Adipocyte (in vitro differentiated cells): ENCODE data around the gene MPRIP.

ENCODE experiments used
- DNase-seq: peaks from one replicate; pipeline ENCODE4 v3.0.0-alpha.2; 2015; ENCODE audit warnings: low read depth
- H3K27me3 ChIP-seq: replicated peaks from 2 replicates; pipeline ENCODE4 v1.7.0; 2013; ENCODE audit warnings: mild to moderate bottlenecking, low read length, moderate library complexity; ENCODE audit not compliant: control insufficient read depth, insufficient read depth
- H3K36me3 ChIP-seq: 2 replicates; pipeline ENCODE4 v1.7.0; 2013; ENCODE audit warnings: low read length, mild to moderate bottlenecking, moderate library complexity; ENCODE audit not compliant: control insufficient read depth, insufficient read depth, severe bottlenecking
- H3K4me1 ChIP-seq: 2 replicates; pipeline ENCODE4 v1.7.0; 2013; ENCODE audit warnings: mild to moderate bottlenecking, low read length, moderate library complexity; ENCODE audit not compliant: control insufficient read depth, insufficient read depth
- H3K4me3 ChIP-seq: 2 replicates; pipeline ENCODE4 v1.7.0; 2013; ENCODE audit warnings: mild to moderate bottlenecking, low read length, moderate library complexity
- H3K9ac ChIP-seq: 2 replicates; pipeline ENCODE4 v1.7.0; 2013; ENCODE audit warnings: mild to moderate bottlenecking, low read length, moderate library complexity
- H3K9me3 ChIP-seq: 2 replicates; pipeline ENCODE4 v1.7.0; 2013; ENCODE audit warnings: mild to moderate bottlenecking, low read length, moderate library complexity; ENCODE audit not compliant: control insufficient read depth

The MPRIP gene

DNA sequence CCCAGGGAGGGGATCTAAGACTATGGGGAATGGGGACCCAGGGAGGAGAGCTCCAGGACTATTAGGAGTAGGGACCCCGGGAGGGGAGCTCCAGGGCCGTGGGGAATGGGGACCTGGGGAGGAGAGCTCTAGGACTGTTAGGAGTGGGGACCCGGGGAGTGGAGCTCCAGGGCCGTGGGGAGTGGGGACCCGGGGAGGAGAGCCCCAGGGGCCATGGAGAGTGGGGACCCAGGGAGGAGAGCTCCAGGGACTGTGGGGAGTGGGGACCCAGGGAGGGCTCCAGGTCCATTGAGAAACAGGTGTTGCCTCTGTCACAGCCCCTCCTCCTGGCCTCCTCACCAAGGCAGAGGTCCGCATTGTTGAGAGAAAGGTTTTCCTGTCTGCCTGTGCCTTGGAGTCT, 16.0 kb downstream of the MPRIP start:
- no peak for DNase-seq
- Histone ChIP-seq H3K9ac (no peak overlapping the region), H3K27me3 (no peaks in the 10 kb centered on the region), H3K36me3 (peaks cover 19% of the 10 kb centered on the region), H3K4me3 (no peak overlapping the region), H3K4me1 (peaks cover 41% of the 10 kb centered on the region), H3K9me3 (no peaks in the 10 kb centered on the region)

DNA sequence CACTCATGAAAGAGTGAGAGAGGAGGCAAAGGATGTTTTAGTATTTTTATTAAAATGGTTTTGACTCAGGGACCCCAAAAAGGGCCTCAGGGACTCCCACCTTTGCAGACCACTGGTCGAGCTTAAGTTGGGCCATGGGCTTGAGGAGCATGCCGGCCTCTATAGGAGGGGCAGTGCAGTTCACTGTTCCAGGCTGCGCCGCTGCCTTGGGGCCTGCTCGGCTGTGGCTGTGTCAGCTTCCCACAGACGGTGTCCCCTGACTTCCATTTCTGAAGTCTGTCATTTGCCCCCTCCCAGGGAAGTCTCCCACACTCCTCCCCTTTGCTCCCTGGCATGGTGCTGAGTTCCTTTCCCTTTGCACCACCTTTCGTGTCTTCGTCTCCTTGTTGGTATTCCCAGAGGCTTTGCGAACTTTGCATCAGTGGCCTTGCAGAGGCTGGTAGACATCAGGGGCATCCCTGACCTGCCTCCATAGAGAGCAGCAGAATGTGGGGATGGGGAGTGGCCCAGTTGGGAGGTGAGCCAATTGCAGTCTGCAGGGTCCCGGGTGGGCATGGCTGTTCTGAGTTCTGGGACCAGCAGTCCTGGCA, 17.1 kb downstream of the MPRIP start:
- Histone ChIP-seq H3K9me3 (no peaks in the 10 kb centered on the region), H3K27me3 (no peaks in the 10 kb centered on the region), H3K36me3 (peaks cover 18% of the 10 kb centered on the region), H3K4me3 (no peak overlapping the region), H3K9ac (no peak overlapping the region), H3K4me1 (peaks cover 47% of the 10 kb centered on the region)
- no peak for DNase-seq

DNA sequence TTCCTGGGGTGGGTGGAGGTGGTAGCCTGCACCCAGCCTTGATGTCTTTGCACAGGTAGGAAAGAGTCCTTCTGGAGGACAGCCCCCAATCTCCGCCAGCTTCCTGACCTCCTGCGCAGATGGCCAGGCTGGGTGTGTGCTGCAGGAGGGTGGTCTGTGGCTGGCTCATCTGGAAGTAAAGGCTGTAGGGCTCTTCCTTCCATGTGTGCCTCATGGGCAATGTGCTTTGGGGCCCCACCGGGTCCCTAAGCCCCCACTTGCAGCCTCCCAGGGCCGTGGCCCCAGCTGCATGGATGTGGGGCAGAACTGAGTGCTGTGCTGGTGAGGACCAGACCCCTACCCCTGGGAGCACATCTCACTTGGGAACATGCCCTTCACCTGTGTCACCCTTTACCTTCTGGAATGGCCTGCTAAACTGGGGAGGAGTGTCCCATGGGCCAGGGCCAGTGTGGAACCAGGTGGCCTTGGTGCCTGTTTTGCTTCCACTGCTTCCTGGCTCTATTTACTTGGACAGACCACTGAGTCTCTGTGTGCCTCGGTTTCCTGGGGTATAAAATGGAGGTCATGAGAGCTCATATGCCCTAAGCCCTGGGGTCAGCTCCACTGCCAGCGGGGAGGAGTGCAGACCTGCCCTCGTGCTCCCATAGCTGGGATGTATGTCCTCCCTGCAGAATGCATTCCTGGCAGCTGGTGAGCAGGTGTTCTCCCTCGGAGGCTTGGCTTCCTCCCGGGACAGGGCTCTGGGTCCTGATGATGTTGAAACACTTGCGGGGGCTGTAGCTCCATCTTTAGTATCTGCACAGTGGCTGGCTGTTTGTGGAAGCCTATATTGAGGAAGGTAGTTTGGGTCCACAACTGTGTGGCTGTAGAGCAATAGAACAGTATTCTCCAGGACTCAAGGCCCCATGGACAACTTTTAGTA, 18.0 kb downstream of the MPRIP start:
- Histone ChIP-seq H3K9ac (no peak overlapping the region), H3K4me1 (peaks cover 45% of the 10 kb centered on the region), H3K27me3 (no peaks in the 10 kb centered on the region), H3K4me3 (no peak overlapping the region), H3K9me3 (no peaks in the 10 kb centered on the region), H3K36me3 (peaks cover 14% of the 10 kb centered on the region)
- DNase-seq = no peak

DNA sequence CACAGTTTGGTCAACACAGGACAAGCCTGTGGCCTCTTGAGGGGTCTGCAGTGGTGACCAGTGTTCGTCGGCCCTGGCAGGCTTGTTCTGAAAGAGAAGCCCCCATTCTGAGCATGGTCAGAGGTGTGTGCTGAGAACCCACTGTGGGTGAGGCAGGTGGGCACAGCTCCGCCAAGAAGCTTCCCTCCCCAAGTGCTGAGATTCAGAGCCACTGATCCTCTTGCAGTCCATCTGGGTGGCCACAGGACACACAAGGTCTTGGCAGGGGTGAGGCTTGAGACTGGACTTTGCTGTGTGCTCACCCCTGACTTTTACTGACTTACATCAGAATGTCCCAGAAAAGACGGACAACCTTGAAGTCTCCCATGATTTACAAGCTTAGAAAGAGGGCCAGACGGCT, 18.7 kb downstream of the MPRIP start:
- Histone ChIP-seq H3K27me3 (no peaks in the 10 kb centered on the region), H3K4me3 (no peak overlapping the region), H3K4me1 (peaks cover 41% of the 10 kb centered on the region), H3K9ac (no peak overlapping the region), H3K36me3 (peaks cover 14% of the 10 kb centered on the region), H3K9me3 (no peaks in the 10 kb centered on the region)
- no peak for DNase-seq

DNA sequence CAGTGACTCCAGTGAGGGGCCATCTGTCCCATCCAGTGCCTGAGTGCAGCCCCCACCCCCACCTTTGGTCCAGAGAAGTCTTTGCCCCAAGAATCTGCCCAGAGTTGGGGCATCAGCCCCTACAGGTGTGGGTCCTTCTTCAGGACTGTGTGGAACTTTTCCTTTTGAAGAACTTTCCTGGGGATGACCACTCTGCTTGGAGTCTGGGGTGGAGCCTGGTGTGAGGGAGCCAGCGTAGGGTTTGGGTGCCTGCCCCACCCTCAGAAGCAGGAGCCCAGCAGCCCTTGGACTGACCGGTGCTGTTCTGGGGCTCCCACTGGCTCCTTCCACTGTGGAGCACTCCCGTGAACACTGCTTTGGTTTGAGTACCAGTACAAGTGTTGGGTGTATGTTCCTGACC, 19.3 kb downstream of the MPRIP start:
- no peaks in the 10 kb centered on the region for H3K27me3 ChIP-seq
- H3K9ac ChIP-seq = no peak overlapping the region
- peaks cover 14% of the 10 kb centered on the region for H3K36me3 ChIP-seq
- no peaks in the 10 kb centered on the region for H3K9me3 ChIP-seq
- no peak overlapping the region for H3K4me3 ChIP-seq
- DNase-seq = no peak
- peaks cover 41% of the 10 kb centered on the region for H3K4me1 ChIP-seq

- DNase-seq = no peak
- Histone ChIP-seq H3K9ac (no peak overlapping the region), H3K36me3 (peaks cover 14% of the 10 kb centered on the region), H3K27me3 (no peaks in the 10 kb centered on the region), H3K9me3 (no peaks in the 10 kb centered on the region), H3K4me1 (peaks cover 39% of the 10 kb centered on the region), H3K4me3 (no peak overlapping the region)
Measured at GRCh38 chr17:17062356-17062755, 20.1 kb downstream of the MPRIP start.

DNA sequence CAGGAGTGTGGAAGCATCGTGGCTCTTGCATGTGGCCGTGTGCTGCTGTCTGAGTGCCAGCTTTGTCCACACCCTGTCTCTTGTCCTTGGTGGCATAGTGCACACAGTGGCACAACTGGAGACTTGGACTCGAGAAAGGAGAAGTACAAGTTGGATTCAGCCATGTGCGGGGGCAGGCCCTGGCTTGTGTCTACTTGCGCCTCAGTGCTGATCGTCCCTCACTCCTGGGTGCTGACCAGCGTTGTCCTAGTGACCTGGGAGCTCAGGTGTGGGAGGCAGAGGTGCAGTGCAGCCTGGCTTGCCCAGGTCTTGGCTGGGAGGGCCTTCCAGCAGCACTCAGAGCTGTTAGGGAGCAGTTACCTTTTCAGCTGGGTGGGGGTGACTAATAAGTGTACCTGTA, 20.6 kb downstream of the MPRIP start:
- DNase-seq = no peak
- H3K36me3 ChIP-seq = peaks cover 9% of the 10 kb centered on the region
- no peaks in the 10 kb centered on the region for H3K27me3 ChIP-seq
- no peaks in the 10 kb centered on the region for H3K9me3 ChIP-seq
- H3K9ac ChIP-seq = no peak overlapping the region
- H3K4me1 ChIP-seq = peaks cover 42% of the 10 kb centered on the region
- no peak overlapping the region for H3K4me3 ChIP-seq

DNA sequence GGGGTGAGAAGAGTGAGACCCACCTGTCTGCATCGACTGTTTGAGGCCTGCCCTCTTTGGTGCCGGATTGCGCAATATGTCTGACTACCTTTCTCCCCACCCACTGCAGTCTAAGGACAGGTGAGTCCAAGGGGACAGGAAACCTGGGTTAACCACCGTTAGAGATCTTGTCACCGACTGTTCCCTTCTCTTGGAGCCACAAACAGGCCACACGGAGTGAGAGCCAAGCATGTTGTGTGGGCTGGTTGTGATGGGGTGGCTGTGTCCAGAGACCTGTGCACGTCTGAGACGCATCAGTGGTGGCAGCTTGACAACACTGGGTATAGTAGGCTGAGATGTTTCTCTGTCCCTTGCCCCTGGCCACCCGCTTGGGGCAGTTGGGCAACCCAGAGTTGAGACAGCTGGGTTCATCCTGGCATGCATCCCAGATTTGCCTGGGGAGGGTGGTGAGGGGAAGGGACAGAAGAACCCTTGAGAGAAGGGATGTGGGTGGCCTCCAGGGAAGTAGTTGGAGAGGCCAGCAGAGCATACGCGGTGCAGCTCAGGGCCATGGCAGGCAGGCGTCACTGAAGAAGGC, 21.4 kb downstream of the MPRIP start:
- Histone ChIP-seq H3K4me1 (peaks cover 42% of the 10 kb centered on the region), H3K4me3 (no peak overlapping the region), H3K9me3 (no peaks in the 10 kb centered on the region), H3K9ac (no peak overlapping the region), H3K36me3 (peaks cover 8% of the 10 kb centered on the region), H3K27me3 (no peaks in the 10 kb centered on the region)
- peak; percentile 25 for DNase-seq

DNA sequence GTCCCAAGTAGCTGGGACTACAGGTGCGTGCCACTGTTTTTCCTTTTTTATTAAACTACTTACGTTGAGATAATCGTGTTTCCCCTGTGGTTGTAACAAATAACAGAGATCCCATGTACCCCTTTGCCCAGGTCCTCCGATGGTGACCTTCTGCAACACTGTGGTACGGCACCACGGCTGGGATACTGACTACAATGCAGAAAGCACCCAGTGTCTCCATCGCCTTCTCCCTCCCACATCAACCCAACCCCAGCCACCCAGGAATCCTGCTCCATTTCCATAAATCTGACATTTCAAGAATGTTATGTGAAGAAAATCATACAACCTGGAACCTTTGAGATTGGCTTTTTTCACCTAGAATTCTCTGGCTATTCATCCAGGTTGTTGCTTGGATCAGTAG, 22.1 kb downstream of the MPRIP start:
- no peak for DNase-seq
- H3K9ac ChIP-seq = no peak overlapping the region
- H3K27me3 ChIP-seq = no peaks in the 10 kb centered on the region
- peaks cover 7% of the 10 kb centered on the region for H3K36me3 ChIP-seq
- H3K4me3 ChIP-seq = no peak overlapping the region
- peaks cover 42% of the 10 kb centered on the region for H3K4me1 ChIP-seq
- H3K9me3 ChIP-seq = no peaks in the 10 kb centered on the region

GRCh38 chr17:17066021-17066420, 23.8 kb downstream of the MPRIP start:
- Histone ChIP-seq H3K9ac (no peak overlapping the region), H3K27me3 (no peaks in the 10 kb centered on the region), H3K9me3 (no peaks in the 10 kb centered on the region), H3K4me1 (peaks cover 42% of the 10 kb centered on the region), H3K4me3 (no peak overlapping the region), H3K36me3 (peaks cover 3% of the 10 kb centered on the region)
- no peak for DNase-seq

- H3K9ac ChIP-seq = no peak overlapping the region
- H3K36me3 ChIP-seq = peaks cover 6% of the 10 kb centered on the region
- peaks cover 34% of the 10 kb centered on the region for H3K4me1 ChIP-seq
- no peak overlapping the region for H3K4me3 ChIP-seq
- H3K9me3 ChIP-seq = no peaks in the 10 kb centered on the region
- peak; percentile 46 for DNase-seq
- no peaks in the 10 kb centered on the region for H3K27me3 ChIP-seq
Measured at GRCh38 chr17:17067257-17067656, 25.0 kb downstream of the MPRIP start.
